ENCODE data around the gene ETS2.

- TF ChIP-seq CTCF (IDR thresholded peaks at IDR 0.05) (no peak), REST (IDR thresholded peaks at IDR 0.05; ENCODE audit: insufficient read depth in 1 of 2, low read depth in 2 of 2, low read length in 1 of 2) (no peak)
Measured at GRCh38 chr21:38790059-38790458, 15.7 kb upstream of the ETS2 start.
